Activated CD8-positive, alpha-beta memory T cell treated with anti-CD3 and anti-CD28 coated beads, Interleukin-2, amount 50 U/mL, for 1 hour (primary cell): ENCODE data around the gene LMO7.
"Not testable (repeated sequence)": the region's sequence is repeated elsewhere in the genome, so short reads cannot be mapped to it uniquely, and the experiment has no call there.

Source experiments
- DNase-seq: peaks from one replicate; pipeline ENCODE4 v3.0.0-alpha.2; 2020; ENCODE audit errors: extremely low read depth

LMO7 gene

DNA sequence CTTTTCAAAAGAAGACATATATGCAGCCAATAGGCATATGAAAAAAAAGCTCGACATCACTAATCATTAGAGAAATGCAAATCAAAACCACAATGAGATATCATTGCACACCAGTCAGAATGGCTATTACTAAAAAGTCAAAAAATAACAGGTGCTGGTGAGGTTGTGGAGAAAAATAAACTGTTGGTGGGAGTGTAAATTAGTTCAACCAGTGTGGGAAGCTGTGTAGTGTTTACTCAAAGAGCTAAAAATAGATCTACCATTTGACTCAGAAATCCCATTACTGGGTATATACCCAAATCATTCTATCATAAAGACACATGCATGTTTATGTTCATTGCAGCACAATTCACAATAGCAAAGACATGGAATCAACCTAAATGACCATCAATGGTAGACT is 106.9 kb downstream of the LMO7 start:
- not testable (repeated sequence) for DNase-seq

- no peak for DNase-seq
Measured at GRCh38 chr13:75744127-75744526, 108.0 kb downstream of the LMO7 start.

GRCh38 chr13:75745387-75745786 is 109.3 kb downstream of the LMO7 start:
- no peak for DNase-seq

DNA sequence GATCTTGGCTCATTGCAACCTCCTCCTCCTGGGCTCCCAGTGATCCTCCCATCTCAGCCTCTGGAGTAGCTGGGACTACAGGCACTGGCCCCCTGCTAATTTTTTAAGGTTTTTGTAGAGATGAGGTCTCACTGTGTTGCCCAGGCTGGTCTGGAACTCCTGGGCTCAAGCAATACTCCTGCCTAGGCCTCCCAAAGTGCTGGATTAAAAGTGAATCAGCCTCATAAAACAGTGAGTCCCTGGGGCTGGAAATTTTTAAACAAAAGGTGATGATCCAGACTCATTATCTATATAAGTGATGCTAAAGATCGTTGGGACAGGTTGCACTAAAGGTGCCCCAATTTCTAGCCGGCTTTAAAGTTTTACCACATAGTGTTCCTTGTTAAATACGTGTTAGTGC is 112.7 kb downstream of the LMO7 start:
- DNase-seq = no peak

DNA sequence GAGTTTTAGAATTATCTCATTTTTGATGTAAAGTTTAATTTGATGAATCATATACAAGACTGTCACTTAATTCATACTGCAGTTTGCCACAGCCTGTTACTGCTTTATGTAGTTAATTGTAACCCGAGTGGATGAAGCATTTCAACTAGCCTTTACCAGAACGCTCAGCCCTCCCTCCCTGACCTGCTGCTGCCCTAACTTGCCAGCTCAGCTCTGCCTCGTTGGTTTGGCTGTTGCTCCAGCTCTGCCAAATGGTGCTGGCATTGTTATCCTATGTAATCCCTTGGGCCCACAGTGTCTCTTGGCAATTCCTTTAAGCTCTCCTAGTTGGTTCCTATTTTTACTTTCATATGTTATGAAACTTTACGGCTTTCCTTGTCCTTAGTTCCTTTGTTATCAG is 113.3 kb downstream of the LMO7 start:
- DNase-seq = no peak

GRCh38 chr13:75751350-75751749 is 115.2 kb downstream of the LMO7 start:
- no peak for DNase-seq

- no peak for DNase-seq
Measured at GRCh38 chr13:75752826-75753225, 116.7 kb downstream of the LMO7 start.

GRCh38 chr13:75754936-75755335 is 118.8 kb downstream of the LMO7 start:
- no peak for DNase-seq

DNA sequence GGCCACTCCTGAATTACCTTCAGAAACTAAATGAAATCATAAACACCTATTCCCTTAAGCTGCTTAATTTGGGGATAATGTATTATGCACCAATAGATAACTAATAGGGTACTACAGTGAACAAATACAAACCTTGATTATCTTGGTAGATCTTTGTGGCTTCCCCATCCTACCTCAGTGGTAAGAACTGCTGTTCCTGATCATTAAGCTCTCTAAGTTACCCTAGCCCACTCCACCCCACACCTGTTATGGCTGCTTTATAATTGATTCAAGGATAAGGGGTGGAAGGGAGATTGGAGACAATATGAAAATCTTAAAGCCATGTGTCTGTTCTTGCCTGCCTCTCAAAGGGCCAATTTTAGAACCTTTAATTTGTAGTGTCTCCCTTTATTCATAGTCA is 121.2 kb downstream of the LMO7 start:
- no peak for DNase-seq

- no peak for DNase-seq
Measured at GRCh38 chr13:75759531-75759930, 123.4 kb downstream of the LMO7 start.

DNA sequence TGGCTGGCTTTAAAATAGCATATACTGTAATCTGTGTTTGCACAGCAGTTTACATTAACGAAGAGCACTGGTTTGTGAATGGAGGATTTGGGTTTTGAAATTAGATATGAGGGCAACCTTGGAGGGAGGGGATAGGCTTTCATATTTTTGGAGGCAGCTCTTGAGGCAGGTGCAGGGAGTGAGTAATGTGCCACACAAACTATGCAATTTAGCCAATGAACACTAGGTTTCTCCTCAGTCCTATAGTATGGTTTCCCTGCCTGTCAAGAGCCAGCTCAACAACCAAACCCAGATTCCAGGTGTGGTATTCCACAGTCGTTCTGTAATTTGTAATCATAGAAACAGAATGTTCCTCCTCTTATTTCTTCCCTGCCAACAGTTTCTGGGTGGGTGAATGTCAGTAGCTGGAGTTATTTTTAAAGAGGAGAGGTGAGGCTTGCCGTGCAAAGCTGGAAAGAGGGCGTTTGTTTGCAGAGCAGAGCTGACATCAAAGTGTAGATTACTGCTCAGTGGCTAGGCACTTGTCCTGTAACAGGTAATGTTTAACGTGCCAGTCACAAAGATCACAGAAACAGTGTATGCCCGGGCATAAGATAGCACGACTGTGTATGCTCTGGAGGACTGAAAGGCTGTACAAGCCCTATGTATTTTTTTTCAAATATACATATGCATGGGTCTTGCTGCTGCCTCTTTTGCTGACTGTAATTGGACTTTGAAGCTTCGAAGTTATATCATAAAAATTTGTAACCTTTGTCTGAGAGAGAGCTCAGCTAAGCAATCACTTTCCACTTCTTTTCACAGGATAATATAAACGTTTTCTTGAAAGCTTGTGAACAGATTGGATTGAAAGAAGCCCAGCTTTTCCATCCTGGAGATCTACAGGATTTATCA is 124.2 kb downstream of the LMO7 start:
- DNase-seq = no peak

- DNase-seq = no peak
Measured at GRCh38 chr13:75761369-75761768, 125.2 kb downstream of the LMO7 start.

DNA sequence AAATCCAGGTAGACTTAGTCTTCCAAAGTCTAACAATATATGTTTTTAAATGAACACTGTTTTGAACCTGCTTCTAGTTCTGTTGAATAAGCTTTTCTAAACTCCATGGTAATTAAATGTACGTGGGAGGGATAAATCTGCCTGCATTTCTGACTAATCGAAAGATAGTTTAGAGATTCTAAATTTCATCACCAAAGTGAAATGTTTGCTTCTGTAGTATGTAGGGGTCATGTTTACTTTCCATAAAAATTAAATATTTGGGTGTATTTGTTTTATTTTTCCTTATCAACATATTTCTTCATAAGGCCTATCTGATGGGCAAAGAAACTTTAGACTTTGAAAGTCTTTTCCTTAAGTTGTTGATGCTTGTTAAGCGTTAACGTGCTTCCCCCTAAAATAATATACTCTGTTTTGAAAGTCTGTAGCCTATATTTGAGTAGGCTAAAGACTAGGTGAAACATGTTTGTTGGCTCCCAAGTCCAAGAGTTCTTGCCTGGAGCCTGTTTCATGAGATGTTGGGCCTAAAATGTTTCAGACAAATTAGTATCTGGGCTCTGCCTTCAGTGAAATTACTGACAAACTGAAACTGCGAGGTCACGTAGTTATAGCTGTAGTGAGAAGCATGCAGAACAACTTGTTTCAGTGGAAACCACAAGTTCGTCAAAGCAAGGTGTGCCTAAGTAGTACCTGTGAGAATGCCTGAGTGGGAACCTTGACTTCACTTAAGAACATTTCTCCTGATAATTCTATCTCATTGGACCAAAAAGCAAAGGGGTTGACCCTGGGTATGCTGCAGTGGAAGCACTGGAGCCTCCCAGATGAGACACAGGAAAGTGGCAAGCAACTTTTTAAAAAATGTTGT is 126.2 kb downstream of the LMO7 start:
- DNase-seq = no peak

DNA sequence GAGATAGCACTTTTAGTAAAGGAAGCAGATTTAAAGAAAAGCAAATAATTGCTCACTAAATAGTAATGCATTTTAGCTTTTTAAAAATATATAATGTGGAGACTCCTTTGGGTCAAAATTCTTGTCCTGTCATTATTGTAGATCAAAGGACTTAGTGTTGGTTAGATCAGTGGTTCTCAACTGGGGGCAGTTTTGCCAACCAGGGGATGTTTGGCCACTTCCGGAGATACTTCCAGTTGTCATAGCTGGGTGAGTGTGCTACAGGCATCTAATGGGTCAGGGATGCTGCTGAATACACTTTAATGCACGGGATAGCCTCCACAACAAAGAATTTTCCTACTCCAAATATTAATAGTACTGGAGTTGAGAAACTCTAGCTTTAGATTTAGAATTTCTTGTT is 126.8 kb downstream of the LMO7 start:
- no peak for DNase-seq

DNA sequence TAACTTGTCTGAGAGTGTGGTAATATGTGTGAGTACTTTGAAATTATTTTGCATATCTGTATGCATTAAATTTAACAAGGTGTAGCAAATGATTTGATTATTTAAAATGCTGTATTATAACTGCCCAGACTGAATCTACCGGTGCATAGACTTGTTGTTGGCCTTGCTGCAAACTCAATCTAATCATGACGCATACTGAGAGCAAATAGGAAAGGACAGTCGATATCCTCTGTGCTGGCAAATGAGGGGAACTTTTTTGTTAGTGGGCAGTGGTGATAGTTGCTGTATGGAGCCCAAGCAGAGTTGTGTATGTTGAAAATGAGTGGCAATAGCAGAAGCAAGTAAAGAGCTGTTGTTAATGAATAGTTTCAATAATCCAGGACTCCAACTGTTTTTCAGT is 127.4 kb downstream of the LMO7 start:
- DNase-seq = no peak

GRCh38 chr13:75764251-75764925 is 128.3 kb downstream of the LMO7 start:
- no peak for DNase-seq

GRCh38 chr13:75764926-75765310 is 128.8 kb downstream of the LMO7 start:
- no peak for DNase-seq

DNA sequence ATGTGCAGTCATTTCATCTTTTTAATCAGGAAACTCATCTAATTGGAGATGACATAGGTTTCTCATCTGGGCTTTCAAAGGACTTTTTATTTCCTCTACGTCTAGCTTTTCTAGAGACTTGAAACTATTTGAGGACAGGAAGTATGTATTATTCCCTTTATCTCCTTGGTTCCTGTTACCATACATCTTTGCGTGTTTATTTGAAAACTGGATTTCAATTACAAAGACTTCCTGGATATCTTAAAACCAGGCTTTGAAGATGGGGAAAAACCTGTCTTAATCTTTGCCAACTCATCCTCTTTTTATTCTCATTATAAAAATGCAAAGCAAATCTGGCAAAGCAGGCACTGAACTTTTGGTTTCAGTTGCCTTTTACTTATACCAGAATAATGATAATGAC is 130.5 kb downstream of the LMO7 start:
- no peak for DNase-seq

- no peak for DNase-seq
Measured at GRCh38 chr13:75769141-75769905, 133.2 kb downstream of the LMO7 start.

DNA sequence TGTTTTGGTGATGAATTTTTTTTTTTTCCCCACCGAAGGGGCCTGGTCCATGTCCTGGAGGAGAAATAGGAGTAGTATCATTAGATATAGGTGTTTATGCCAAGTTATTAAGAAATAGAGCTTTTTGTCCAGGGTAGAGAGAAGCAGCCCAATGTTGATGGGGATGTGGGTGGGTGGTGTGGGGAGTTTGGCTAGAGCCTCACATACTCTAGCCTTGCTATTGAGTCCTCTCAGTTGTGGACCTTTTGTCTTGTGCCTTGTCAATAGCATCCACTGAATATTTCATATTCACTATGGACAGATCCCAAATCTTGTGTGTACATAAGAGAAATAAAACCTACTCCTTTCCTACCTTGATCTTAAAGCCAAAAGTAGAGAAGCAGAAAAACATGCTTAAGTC is 134.0 kb downstream of the LMO7 start:
- DNase-seq = no peak

GRCh38 chr13:75770592-75771011 is 134.5 kb downstream of the LMO7 start:
- no peak for DNase-seq

GRCh38 chr13:75771226-75771625 is 135.1 kb downstream of the LMO7 start:
- DNase-seq = no peak
